GM18867 (cell line): ENCODE results near the gene TMEM158.

Source experiments
- ATAC-seq: cut with Tn5 transposase; IDR thresholded peaks from one replicate; pipeline ENCODE4 v1.9.1; 2021; ENCODE audit warnings: mild to moderate bottlenecking, moderate library complexity; ENCODE audit not compliant: unreplicated experiment

Gene TMEM158

DNA sequence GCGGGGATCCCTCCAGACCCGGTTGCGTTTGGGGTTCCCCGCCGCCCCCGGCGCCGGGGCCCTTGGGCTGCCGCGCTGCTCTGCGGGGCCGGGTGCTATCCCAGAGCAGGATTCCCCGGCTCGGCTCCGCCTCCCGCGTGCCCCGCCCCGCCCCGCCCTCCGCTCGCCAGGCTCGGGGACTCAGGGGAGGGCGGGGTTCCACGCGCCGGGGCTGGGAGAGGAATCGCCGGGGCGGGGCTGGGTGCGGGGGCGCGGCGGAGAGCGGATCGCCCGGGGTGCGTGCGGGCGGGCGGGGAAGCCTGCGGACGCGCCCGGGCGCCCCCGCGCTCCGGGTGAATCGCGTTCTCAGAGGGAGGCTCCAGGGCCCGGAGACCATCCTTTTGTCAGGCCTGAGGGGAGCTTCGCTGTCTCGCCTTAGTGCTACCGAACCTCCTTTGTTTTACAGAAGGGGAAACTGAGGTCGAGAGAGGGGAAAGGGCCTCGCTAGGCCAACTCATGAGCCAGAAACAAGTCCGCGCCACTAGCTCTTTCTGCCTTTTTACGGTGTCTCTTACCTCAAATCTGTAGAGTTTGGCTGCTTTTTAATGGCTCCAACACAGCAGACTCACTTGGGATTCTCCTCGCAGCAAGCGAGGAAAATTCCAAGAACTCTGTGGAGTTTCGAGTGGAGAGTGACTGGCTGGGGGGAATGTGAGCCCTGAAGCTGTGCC is at the start of gene TMEM158:
Gene TMEM158 (minus strand): TSS at position 82 of the 710 bp plus-strand sequence. CDS start 260 bp downstream, outside the sequence.
- ATAC-seq: peak; percentile 78

DNA sequence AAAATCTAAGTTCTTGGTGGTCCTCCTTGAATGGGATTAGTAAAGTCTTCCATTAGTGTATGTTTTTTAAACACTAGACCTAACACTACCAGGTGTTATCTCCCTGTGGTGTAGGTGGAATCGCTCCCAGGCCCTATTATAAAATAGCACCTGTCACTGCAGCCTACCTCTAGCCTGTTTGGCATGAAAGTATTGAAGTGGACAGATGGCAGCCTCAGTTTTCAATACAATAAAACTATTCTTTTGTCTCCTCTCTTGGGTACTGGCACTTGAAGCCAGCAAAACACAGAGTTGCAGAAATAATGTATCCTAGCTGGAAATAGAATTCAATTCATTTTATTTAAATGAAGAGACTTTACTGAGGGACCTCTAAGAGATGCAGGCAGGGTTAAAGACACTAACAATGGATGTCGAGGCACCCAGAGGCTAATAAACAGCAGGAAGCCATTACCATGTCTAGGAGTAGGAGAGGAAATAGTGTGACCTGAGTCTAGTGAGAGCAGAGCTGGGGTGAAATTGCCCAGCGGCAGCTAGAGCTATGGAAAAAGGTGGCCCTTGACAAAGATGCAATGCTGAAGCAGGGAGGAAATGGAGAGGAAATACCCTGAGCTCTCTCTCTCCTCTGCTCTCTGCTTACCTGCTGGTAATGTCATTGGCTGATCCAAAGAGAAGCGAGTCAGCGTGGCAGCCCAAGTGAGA is 49.1 kb upstream of the TMEM158 start:
- no peak for ATAC-seq

DNA sequence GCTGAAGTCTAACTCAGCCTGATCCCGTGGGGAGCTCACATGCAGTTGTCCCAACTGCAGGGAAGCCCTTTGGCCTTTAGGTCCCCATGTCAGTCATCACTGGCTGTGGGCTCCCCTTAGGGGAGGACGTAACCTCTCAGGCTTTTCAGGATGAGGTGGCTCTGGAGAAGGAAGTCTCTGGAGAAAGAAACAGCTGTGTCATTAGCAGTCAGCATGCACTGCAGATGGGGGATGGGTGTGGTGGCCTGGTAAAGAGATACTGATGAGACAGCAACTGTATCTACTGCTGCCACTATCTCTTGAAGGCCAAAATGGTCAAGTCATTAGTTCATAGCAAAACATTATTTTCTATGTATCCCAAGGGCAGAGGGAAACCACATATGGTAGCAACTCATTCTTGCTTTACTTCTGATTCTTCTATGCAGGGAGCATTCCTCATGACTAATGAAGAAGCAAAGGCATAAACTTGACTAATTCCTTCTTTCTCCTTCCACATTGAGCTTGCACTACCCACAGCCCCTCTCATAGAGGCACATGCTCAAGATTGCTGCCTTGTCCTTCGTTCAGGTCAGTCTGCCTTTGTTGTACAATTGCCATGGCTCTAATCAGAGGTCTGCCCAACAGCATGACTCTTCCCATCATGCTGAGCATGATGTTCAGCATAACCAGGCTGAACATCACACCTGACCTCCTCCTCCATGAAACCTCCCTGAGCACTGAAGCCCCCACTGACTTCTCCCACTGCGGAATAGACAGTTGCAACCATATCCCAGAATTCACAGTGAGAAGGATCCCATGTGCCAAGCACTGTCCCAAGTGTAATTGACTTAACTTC is 47.8 kb upstream of the TMEM158 start:
- no peak for ATAC-seq

DNA sequence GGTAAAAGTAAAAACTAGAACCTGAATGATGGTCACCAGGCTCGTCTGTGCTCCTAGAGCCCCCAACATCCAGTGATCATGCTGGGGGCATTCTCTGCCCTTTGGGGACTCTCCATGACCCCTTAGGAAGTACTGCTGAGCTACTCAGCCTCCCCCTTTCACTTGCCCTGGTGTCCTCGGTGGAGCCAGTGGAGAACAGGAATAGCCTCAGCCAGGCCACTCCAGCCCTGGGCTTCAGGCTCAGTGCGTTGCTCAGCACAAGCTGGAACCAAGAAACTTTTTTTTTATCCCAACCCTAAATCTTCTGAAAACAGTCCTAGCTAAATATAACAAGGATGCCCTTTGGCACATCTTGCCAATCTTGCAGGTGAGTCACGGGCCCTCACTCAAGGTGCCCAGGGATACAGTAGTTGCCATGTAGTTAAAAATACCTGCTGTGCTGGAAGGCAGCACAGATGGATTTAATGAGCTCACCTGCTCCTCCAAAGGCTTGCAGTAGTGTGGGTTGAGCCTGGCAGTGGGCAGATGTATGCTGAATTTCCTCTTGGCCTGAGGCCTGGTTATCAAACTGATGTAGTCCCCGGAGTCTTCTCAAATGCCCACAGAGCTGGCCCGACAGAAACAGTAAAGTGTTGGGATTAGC is 46.9 kb upstream of the TMEM158 start:
- ATAC-seq: no peak

DNA sequence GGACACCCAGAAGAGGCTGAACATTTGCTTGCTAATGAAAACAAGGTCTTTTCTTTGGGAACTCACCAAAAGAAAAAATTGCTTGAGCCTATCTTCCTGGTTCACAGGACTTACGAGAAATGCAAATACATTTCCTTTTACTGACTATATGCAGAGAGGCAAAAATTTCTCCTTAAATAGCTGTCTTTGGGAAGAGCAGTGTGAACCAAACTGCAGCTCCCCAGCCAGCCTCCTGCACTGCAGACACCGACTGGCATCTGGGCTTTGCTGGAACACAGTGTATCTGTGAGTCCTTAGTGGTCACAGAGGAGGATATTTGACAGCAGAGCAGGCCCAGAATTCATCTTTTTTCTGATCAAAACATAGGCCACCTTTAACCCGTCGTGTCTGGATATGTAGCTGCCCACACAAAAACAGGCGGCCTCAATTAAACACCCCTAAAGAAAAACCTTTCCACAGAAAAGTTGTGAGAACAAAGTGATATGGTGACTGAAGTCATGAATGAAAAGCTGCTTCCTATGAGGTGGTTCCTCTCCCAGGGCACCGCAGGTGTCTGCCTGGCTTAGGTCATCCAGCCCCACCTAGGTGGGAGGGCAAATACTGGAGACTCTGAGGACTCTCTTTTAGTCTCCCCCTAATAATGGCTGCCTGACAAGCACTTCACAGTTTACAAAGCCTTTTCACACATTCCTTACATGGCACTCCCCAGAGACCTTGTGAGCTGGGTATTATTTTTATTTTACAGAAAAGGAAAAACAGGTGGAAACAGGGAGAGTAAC is 46.1 kb upstream of the TMEM158 start:
- ATAC-seq: no peak

DNA sequence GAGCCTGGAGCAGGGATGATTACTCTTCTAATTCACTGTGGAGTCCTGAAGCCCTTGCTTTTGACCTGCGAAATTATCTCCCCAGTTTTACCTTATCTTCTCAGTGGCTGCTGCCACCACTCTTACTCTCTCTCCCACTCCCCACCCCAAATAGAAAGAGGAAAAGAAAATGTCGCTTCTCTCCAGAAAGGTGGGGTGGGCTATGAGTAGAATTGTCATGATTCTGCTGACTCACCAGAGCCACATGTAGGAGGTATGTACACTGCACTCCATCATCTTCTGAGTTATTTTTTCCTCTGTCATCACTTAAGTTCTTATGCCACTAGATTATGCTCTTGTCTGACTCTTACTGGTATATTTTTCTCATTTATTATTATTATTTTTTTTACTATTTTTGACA is 43.9 kb upstream of the TMEM158 start:
- ATAC-seq: no peak

DNA sequence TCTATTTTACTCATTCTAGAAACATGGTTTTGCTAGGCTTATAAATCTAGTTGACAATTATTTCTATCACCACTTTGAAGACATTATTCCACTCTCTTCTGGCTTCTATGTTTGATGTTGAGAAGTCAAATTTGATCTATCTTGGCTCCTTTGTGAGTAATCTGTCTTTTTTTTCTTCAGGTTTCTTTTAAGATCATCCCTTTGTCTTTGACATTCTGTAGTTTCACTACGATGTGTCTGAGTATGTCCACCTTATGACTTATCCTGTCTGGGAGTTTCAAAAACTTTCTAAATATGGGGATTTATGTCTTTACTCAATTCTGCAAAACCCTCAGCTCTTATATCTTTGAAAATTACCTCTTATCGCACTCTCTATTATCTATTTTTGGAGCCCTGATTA is 41.0 kb upstream of the TMEM158 start:
- no peak for ATAC-seq

DNA sequence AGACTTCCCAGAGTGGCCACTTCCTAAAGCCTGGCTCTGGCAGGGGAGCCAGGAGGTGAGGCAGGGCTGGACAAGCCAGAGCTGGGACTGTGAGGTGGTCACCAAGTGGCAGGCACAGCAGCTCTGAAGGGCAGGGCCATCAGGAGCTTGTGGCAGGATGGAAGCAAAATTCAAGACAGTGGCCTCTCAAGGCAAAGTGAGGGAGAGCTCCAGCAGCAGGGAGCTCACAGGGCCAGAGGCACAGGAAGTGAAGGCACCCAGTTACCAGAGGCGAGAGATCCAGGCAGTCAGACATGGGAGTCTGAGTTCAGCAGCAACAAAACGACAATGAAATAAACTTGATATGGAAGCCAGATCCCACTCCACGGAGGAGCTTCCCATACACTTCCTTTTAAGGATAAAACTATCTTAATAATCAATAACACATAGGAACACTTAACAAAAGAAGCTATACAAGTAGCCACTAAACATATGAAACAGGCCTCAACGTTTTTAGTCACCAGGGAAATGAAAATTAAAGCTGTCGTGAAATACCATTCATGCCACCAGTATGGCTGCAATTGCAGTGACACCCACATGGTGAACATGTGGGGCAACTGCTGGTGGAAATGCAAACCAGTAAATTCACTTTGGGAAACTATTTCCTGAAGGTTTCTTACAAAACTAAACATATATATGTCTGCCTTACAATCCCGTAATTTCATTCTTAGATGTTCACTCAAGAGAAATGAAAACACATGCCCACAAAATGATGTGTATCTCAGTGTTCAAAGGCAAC is 35.4 kb upstream of the TMEM158 start:
- ATAC-seq: no peak

DNA sequence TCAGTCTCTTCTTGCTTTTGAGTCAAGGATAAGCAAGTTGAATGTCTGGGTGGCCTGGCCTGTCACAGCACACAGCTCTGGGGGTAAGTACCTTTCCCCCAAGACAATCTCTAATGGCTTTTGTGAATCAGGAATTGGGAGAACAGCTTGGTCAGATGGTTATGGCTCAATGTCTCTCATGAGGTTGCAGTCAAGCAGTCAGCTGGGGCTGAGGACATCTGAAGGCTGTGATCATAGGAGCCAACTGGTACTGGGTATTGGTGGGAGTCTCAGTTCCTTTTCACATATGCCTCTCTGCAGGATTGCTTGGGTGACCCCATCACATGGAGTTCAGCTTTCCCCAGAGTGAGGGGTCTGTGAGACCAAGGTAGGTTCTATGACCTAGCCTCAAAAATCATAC is 33.0 kb upstream of the TMEM158 start:
- ATAC-seq: no peak

DNA sequence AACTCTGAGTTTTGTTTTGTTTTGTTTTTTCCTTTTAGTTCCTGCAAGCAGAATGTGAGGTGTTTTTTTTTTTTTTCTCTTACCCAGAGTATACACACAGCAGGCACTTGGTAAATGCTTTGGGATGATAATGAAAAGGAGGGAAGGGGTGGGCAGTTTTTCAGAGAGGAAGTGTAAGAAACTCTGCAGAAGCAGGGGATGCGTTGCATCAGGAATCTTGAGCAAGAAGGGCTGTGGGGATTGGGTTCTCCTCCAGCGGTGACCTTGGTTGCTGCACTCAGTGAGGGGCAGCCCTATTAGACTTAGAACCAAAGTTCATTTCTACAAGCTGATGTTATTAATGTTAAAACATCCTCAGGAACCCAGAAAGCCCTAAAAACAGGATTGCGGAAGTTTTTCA is 32.2 kb upstream of the TMEM158 start:
- no peak for ATAC-seq

DNA sequence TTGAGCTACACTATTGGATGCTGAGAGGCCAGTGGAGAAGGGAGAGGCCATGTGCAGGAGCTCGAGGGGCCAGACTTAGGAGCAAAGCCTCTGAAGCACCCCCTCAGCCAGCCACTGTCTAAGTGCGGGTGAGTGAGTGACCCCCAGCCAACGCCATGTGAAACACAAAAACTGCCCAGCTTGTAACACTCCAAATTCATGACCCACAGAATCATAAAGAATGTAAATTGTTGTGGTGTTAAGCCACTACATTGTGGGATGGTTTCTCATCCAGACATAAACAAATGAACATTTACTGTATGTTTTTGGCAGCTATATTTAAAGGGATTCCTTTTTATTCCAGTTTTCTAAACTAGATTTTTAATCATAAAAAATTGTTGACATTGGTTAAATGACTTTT is 27.2 kb upstream of the TMEM158 start:
- ATAC-seq: no peak

DNA sequence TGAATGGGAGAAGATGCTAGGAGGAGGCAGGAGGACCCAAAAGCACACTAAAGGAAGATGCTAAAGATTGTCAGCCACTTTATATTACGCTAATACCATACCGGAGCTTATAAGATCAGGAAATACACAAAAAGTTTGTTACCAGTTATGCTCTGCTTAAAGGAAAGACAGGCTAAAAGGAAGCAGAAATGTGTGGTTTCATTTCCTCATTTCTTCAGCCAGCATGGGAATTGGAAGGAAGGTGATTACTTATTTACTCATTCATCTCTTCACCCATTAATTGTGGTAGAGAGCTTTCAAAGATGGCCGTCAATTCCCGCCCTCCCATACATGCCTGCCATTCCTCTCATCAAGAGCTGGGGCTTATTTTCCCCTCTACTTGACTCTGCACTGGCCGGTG is 26.7 kb upstream of the TMEM158 start:
- no peak for ATAC-seq

DNA sequence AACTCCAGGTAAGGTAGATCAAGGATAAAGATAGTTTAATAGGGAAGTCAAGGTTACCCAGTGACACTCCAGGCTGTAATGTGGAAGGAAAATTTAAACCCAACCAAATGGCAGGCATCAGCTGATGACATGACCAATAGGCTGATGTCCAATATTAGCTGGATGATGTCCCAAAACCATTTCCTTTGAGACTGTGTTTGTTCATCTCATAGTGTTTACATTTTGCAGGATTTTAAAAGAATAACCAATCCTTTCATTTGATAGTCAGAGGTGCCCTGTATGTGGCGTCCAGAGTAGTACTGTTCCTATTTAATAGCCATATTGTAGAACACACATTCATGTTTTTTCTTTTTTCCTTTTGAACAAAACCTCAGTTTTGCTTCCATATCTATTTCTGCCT is 23.3 kb upstream of the TMEM158 start:
- ATAC-seq: no peak

DNA sequence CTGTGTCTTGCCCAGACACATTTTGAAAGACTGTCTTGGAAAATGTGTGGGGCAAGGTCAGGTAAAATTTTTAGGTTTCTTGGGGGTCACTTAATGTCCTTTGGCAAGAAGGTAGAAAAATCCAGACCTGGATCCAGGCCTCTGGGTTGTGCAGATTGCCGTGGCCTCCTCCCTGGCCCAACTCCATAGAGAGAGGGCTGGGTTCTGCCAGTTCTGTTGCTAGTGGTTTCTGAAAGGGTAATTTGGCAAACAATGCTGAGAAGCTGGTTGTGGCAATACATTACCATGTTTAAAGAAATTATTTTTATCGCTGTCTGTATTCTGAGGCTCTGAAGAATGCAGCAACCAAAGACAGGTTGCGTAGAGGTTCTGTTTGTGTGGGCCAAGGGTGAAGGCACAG is 20.2 kb upstream of the TMEM158 start:
- ATAC-seq: no peak

DNA sequence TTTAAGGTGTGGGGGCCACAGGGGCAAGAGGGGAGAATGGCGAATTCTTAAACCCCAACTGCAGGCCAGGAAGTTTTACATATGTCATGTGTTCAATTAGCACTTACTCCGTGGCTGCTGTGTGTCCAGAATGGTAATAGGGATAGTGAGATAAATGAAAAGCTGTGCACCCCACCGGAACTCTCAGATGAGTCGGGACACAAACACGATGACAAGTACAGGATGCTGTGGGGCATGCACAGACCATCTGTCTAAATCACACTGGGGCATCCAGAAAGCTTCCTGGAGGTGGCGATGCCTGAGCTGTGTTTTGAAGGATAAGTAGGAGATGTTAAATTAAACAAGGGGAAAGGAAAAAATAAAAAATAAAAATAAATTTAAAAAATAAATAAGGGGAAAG is 18.3 kb upstream of the TMEM158 start:
- no peak for ATAC-seq

DNA sequence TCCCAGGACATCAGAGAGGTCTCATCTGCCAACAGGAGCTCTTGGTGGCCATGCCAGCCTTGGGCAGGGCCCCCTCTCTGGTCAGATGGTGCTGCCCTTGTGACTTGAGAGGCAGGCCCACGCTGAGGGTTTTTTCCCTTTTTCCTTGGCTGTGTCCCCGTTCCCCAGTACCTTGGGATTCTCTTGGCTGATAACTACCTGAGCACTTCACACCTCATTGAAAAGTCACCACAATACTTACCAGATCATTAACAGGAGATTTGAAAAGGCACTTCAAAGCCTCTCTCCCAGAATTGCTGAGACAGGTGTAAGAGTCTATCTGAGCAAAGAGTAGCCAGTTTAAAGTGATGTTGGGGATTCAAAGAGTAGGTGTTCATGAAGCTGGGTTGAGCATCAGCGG is 15.1 kb upstream of the TMEM158 start:
- no peak for ATAC-seq

DNA sequence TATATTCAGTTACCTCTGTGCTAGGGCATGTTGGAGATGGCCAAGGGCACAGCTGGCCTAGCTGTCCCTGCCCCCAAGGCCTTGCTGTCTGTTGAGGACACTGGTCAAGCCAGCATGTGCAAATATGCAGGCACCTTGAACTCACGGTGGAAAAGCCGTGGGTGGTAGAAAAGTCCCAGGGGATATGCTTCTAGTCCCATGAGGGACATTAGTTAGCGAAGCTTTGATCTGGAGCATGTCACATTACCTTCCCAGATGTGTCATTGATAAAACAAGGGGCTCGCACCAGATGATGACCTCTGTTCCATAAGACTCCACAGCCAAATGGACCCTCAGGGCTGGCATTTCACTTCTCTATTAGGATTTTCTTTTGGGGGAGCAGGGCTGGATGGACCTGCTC is 14.2 kb upstream of the TMEM158 start:
- ATAC-seq: no peak

DNA sequence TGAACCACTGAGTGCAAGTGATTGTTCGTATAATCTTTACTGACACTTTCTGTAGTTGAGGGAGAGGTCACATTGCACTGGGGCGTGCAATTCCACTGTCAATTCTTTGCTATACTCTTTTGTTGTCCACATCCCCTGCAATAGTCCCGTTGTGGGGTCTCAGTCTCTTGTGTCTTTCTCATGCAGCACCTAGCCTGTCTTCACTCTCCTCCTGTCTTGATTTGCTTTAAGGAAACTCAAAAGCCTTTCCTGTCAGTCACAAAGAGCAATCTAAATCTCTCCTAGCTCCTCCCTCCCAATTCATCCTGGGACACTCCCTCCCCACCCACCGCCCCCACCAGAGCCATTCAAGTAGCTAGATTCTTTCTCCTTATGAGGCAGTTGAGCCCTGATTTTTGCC is 13.2 kb upstream of the TMEM158 start:
- no peak for ATAC-seq

DNA sequence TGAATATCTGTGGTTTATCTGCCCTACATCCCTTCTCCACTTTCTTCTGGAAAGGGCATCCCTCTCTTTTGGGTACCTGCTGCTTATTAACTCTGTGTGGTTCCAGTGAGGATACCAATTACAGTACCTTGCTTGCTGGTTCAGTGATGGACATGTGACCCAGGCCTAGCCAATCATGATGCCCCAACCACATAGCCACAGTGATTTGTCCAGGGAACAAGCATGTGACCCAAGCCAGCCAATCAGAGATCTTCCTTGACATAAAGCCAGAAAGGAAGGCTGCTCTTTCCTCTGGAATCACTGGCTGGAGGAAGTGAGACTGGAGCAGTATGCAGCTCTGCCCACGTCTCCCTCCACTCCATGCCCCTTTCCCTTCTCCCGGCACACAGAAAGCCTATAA is 10.9 kb upstream of the TMEM158 start:
- ATAC-seq: no peak

DNA sequence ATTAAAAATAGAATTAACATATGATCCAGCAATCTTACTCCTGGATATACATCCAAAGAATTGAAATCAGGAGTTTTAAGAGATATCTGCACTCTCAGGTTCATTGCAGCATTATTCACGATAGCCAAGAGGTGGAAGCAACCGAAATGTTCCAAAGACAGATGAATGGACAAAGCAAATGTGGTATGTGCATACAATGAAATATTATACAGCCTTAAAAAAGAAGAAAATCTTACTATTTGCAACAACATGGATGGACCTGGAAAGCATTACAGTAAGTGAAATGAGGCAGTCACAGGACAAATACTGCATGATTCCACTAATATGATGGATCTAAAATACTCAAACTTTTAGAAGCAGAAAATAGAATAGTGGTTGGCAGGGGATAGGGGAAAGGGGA is 9.3 kb upstream of the TMEM158 start:
- no peak for ATAC-seq
